Epidermal melanocyte (primary cell): ENCODE data around the gene C10orf120.

ENCODE experiments used
- DNase-seq: peaks from one replicate; pipeline ENCODE4 v3.0.0; 2011; ENCODE audit warnings: low spot score; ENCODE audit not compliant: insufficient read length

Gene C10orf120

DNA sequence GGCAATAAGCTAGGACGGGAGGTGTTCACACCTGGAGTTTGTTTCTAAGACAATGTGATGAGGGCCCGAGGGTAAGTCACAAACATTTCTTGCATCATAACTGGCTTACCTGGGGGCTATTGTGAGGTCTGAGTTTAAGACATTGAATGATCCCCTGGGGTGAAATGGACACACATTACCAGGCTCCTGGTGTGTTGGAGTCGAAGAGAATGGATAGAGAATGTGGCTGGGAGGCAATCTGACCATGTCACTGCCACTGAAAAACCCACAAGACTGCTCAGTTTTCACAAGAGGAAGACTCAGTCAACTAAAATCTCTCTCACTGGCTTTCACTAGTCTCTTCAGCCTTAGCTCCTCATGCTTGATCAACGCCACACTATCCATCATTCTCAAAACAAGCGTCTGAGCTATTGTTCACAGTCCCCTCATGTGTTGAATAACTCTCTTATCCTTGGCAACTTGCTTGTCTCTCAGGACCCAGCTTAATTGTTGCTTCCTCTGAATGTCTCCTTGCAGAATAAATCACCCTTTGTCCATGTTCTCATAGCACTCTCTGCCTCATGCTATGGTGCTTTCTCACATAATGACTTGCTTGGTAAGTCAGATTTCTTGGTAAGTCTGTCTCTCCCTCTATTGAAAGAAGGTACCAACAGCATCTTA is at the start of gene C10orf120:
Gene C10orf120 (minus strand): TSS at position 51 of the 660 bp plus-strand sequence. CDS start 56 bp downstream, outside the sequence.
- DNase-seq = no peak

DNA sequence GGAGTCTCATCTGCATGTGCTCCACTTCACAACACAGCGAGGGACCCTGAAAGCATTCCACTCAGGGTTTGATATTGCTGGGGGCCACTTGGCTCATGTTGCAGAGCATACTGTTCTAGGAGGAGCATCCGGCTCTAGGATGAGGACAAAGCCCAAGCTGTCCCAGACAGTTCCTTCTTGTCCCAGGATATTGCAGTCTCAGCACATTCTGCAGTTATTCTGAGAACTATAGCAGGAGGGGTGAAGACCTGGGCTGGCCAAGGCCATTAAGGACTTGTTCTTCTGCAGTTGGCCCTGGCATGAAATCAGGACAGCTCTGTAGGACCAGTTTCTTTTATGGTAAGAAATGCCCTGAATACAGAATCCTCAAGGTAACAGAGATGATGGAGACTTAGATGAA is 48.9 kb upstream of the C10orf120 start:
- DNase-seq = no peak

GRCh38 chr10:122746408-122746807 is 46.8 kb upstream of the C10orf120 start:
- no peak for DNase-seq

GRCh38 chr10:122744257-122744656 is 44.6 kb upstream of the C10orf120 start:
- no peak for DNase-seq

DNA sequence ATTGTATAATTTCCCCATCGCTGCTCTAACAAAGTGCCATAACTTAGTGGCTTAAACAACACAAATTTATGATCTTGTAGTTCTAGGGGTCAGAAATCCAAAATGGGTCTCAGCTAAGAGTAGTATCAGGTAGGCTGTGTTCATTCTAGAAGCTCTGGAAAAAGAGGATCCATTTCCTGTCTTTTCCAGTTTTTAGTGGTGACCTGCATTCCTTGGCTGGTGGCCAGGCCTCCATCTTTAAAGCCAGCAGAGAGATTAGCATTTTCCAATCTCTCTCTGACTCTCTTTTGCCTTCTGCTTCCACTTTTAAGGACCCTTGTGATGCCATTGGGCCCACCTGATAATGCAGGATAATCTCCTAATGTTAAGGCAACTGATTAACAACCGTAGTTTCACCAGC is 41.0 kb upstream of the C10orf120 start:
- DNase-seq = no peak

- DNase-seq = no peak
Measured at GRCh38 chr10:122738031-122738430, 38.4 kb upstream of the C10orf120 start.

DNA sequence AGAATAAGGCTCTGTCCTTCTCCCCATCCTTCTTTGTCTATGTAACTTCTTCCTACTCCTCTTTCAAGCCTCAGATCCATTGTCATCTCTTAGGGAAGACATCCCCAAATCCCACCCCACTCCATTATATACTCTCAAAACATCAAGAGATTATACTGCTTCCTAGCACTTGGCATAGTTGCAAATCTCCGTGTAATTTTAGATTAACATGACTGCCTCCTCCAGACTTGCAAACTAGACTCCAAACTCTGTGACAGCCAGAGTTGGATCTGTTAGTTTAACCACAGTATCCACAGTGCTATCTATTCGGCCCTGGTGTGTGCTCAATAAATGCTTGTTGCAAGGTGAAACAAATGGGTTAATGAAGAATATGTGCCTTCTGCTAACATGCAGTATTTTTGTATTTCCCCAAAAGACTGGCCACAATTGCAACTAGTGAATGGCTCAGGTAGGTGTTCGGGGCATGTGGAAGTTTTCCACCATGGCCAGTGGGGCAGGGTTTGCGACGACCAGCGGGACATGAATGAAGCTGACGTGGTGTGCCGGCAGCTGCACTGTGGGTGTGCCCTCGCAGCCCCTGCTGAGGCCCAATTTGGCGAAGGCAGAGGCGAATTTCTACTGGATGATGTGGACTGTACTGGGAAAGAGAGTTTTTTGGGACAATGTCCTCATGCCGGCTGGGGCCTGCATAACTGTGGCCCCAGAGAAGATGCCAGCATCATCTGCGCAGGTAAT is 34.5 kb upstream of the C10orf120 start:
- no peak for DNase-seq

- DNase-seq = no peak
Measured at GRCh38 chr10:122733443-122733842, 33.8 kb upstream of the C10orf120 start.

- DNase-seq = no peak
Measured at GRCh38 chr10:122730238-122730637, 30.6 kb upstream of the C10orf120 start.

GRCh38 chr10:122729126-122729525 is 29.5 kb upstream of the C10orf120 start:
- DNase-seq = no peak

- no peak for DNase-seq
Measured at GRCh38 chr10:122727426-122727825, 27.8 kb upstream of the C10orf120 start.

GRCh38 chr10:122725768-122726167 is 26.1 kb upstream of the C10orf120 start:
- no peak for DNase-seq

GRCh38 chr10:122725006-122725405 is 25.4 kb upstream of the C10orf120 start:
- DNase-seq = no peak

- DNase-seq = no peak
Measured at GRCh38 chr10:122721111-122721510, 21.5 kb upstream of the C10orf120 start.

GRCh38 chr10:122716025-122716424 is 16.4 kb upstream of the C10orf120 start:
- no peak for DNase-seq

GRCh38 chr10:122715576-122715975 is 15.9 kb upstream of the C10orf120 start:
- DNase-seq = no peak

DNA sequence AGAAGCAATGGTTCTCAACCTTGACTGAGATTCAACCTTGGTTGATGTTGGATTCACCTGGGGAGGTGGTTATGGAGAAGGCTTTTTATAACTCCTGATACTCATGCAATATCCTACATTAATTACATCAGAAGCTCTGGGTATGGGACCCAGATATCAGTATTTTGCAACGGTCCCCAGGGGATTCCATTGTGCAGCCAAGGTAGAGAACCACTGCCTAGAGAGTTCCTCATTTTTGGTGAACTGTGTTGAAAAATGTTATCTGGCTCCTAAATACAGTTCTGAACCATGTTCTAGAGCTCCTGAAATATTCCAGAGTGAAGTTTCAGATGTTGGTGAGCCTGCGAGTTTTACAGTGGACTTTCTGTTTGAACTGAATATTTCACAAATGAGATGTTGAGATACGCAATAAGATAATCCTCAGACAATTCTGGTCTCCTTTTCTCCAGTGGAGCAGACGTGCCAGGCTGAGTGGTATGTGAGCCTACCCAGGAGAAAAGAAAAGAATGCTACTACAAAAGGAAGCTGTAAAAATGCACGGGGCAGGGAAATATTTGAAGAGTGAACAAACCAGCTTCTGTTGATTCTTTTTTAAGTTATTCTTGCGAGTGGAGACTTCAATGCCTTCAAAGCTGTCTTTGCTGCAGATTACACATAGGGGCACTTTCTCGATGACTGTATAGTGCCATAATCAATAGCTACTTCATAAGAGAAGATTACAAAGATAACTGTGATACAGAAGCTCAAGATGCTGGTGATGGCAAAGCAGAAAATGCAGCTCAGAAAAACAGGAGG is 13.6 kb upstream of the C10orf120 start:
- no peak for DNase-seq

- DNase-seq = no peak
Measured at GRCh38 chr10:122710576-122710975, 10.9 kb upstream of the C10orf120 start.

- no peak for DNase-seq
Measured at GRCh38 chr10:122709971-122710370, 10.3 kb upstream of the C10orf120 start.

DNA sequence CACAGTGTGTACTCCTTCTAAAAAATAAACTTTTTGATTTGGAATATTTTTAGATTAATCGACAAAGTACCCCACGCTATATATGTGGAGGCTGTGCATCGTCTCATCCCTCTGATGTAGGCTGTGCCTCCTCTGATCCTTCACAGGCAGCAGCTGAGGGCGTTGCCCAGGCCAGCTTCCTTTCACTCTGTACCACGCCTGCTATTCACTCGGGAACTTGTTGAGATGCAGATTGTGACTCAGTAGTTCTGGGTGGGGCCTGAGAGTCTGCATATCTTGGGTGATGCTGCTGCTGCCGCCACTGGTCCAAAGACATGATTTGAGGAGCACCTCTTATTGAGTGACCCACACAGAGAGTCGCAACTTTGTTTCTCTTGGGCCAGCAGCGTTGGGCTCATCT is 7.9 kb upstream of the C10orf120 start:
- no peak for DNase-seq

- no peak for DNase-seq
Measured at GRCh38 chr10:122706947-122707346, 7.3 kb upstream of the C10orf120 start.

- no peak for DNase-seq
Measured at GRCh38 chr10:122706467-122706866, 6.8 kb upstream of the C10orf120 start.
